Ishikawa (cell line): Measurements from ENCODE around the gene DIP2A.

Source experiments
- CEBPB ChIP-seq: IDR thresholded peaks from 2 replicates; pipeline ENCODE4 v1.6.1; 2012
- CREB1 ChIP-seq: IDR thresholded peaks from 2 replicates; pipeline ENCODE4 v1.6.1; 2012; ENCODE audit warnings: low read depth
- EGR1 ChIP-seq: IDR thresholded peaks from 2 replicates; pipeline ENCODE4 v1.6.1; 2012
- EP300 ChIP-seq: IDR thresholded peaks from 2 replicates; pipeline ENCODE4 v1.6.1; 2012; ENCODE audit warnings: borderline replicate concordance
- FOXM1 ChIP-seq: IDR thresholded peaks from 2 replicates; pipeline ENCODE4 v1.6.1; 2012; ENCODE audit warnings: low read depth, borderline replicate concordance
- MAX ChIP-seq: IDR thresholded peaks from 2 replicates; pipeline ENCODE4 v1.6.1; 2012
- NFIC ChIP-seq: IDR thresholded peaks from 2 replicates; pipeline ENCODE4 v1.6.1; 2012
- RAD21 ChIP-seq: IDR thresholded peaks from 2 replicates; pipeline ENCODE4 v1.6.1; 2012; ENCODE audit warnings: low read depth
- TAF1 ChIP-seq: IDR thresholded peaks from 2 replicates; pipeline ENCODE4 v1.6.1; 2012; ENCODE audit warnings: low read depth, mild to moderate bottlenecking
- TCF12 ChIP-seq: IDR thresholded peaks from 2 replicates; pipeline ENCODE4 v1.6.1; 2012; ENCODE audit warnings: low read depth
- USF1 ChIP-seq: IDR thresholded peaks from 2 replicates; pipeline ENCODE4 v1.6.1; 2012
- YY1 ChIP-seq: IDR thresholded peaks from 2 replicates; pipeline ENCODE4 v1.6.1; 2012; ENCODE audit warnings: low read depth
- ZBTB7A ChIP-seq: IDR thresholded peaks from 2 replicates; pipeline ENCODE4 v1.6.1; 2012; ENCODE audit warnings: low read depth

DNA sequence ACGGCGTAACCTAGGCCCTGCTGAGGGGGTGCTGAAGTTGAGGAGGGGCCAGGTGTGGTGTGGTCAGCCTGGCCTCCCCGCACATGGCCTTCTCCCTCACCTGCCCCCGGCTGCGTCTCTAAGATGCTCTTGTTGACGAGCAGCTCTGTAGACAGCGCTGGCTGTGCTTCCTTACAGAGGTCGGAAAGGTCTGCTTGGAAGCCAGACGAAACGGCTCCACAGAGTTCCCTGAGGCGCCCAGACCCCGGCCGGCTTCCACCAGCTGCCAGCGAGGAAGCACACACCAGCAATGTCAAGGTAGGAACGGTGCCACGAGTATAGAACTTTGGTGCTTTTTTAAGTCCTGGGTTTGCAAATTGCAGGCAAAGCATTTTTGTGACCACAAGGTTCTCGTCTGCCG, 18.8 kb upstream of the DIP2A start:
- TF ChIP-seq CEBPB (no peak), CREB1 (no peak), RAD21 (no peak), EP300 (no peak), EGR1 (no peak), FOXM1 (no peak), TAF1 (no peak), MAX (no peak), NFIC (no peak), USF1 (no peak), YY1 (no peak), TCF12 (no peak), ZBTB7A (no peak)
